Upper lobe of left lung (tissue), 6 donors: Measurements from ENCODE around the gene ROBO1. TPM values are rescaled to one million over a fixed set of nuclear protein-coding genes. Genes with fewer than 3 reads are reported as not detected.

ENCODE experiments used
- ATAC-seq, 2 donors: fragments of 200-7000 bp; cut with Tn5 transposase; one replicate each; pipeline ENCODE4 v1.9.1; 2022; ENCODE audit warnings: mild to moderate bottlenecking in 2 of 2, moderate library complexity in 2 of 2; ENCODE audit not compliant: low FRiP score in 2 of 2
- DNase-seq, 2 donors: peaks; one replicate each; pipeline ENCODE4 v3.0.0-alpha.2; 2019 to 2020
- H3K27ac ChIP-seq, 4 donors: fragments of 200-600 bp; sonication (generic); one replicate each; pipeline ENCODE4 v1.5.1; 2016 to 2019
- H3K27me3 ChIP-seq, 4 donors: fragments of 200-600 bp; sonication (generic); one replicate each; pipeline ENCODE4 v1.5.1; 2017 to 2019
- H3K36me3 ChIP-seq, 4 donors: fragments of 200-600 bp; sonication (generic); one replicate each; pipeline ENCODE4 v1.5.1; 2016 to 2019
- H3K4me1 ChIP-seq, 4 donors: fragments of 200-600 bp; sonication (generic); one replicate each; pipeline ENCODE4 v1.5.1; 2018 to 2019
- H3K4me3 ChIP-seq, 4 donors: fragments of 200-600 bp; sonication (generic); one replicate each; pipeline ENCODE4 v1.5.1; 2017 to 2019; ENCODE audit warnings: mild to moderate bottlenecking in 2 of 4, moderate library complexity in 1 of 4
- H3K9me3 ChIP-seq, 4 donors: fragments of 200-600 bp; sonication (generic); one replicate each; pipeline ENCODE4 v1.5.1; 2018 to 2019
- CTCF ChIP-seq, 6 experiments: fragments of 450-650 bp in 4 of 6; fragments of 200-600 bp in 2 of 6; sonication (generic) in 2 of 6; IDR thresholded peaks; one replicate each; pipeline ENCODE4 v1.5.1; 2016 to 2019; ENCODE audit warnings: antibody characterized with exemption in 6 of 6
- EP300 ChIP-seq, 4 donors: sonication (generic); formaldehyde crosslinking; IDR thresholded peaks; one replicate each; pipeline ENCODE4 v1.5.1; 2017; ENCODE audit warnings: antibody characterized with exemption in 4 of 4, control low read depth in 2 of 4
- POLR2A ChIP-seq, 4 donors: fragments of 450-650 bp; IDR thresholded peaks; one replicate each; pipeline ENCODE4 v1.5.1; 2016 to 2017; ENCODE audit warnings: antibody characterized with exemption in 4 of 4, mild to moderate bottlenecking in 2 of 4
- POLR2AphosphoS5 ChIP-seq, 2 donors: sonication (generic); formaldehyde crosslinking; IDR thresholded peaks; one replicate each; pipeline ENCODE4 v1.5.1; 2017; ENCODE audit warnings: antibody characterized with exemption in 2 of 2
- WGBS, 2 donors: methylation state at CpG; one replicate each; pipeline ENCODE4 v1.1.5; 2017 to 2018; 5-methylcytosine and 5-hydroxymethylcytosine counted together
- total RNA-seq, 6 donors: library from RNA; depleted of rRNA in 4 of 6; stranded (reverse); fragments of >200 nt in 4 of 6; gene quantifications; one replicate each; pipeline versions ENCODE4 v1.1.0 to v1.2.1, GENCODE V29; 2016 to 2021
- donor health status: DM: no; HTN: no; CAD: no; lungs with moderate emphysema.
- donor health status: DM: no; HTN: yes; CAD: no; lungs with severe emphysema.

ROBO1 gene
- total RNA-seq, 6 donors from 2014 or later = 10.5 to 29.0 (median 18.0) TPM

GRCh38 chr3:78659386-78659987, 1108.3 kb downstream of the ROBO1 start:
- TF ChIP-seq POLR2AphosphoS5 (IDR thresholded peaks at IDR 0.05) (no peak), CTCF (IDR thresholded peaks at IDR 0.05) (peak in 4 of 6 experiments; percentile 29 to 44 (median 32))
- ATAC-seq = peak in 1 of 2 donors; percentile 20
- 49 to 52% methylated on average over 6 of the region's 6 CpGs for WGBS, 2 donors

GRCh38 chr3:78647726-78648125, 1120.1 kb downstream of the ROBO1 start:
- DNase-seq (no peak), ATAC-seq (no peak)
- Histone ChIP-seq H3K4me3 (no peak overlapping the region), H3K36me3 (no peaks in the 10 kb centered on the region), H3K27ac (no peak overlapping the region), H3K27me3 (no peaks in the 10 kb centered on the region), H3K9me3 (no peaks in the 10 kb centered on the region), H3K4me1 (peaks cover 0 to 11% (median 2%) of the 10 kb centered on the region in 4 donors)
- TF ChIP-seq POLR2AphosphoS5 (IDR thresholded peaks at IDR 0.05) (no peak), EP300 (IDR thresholded peaks at IDR 0.05) (no peak), CTCF (IDR thresholded peaks at IDR 0.05) (no peak), POLR2A (IDR thresholded peaks at IDR 0.05) (no peak)
- 39 to 57% methylated on average over 2 of the region's 2 CpGs for WGBS, 2 donors

More at GRCh38 chr3:78659386-78659987, 1108.3 kb downstream of the ROBO1 start:
- no peak overlapping the region for H3K4me3 ChIP-seq
- H3K9me3 ChIP-seq = no peaks in the 10 kb centered on the region
- no peaks in the 10 kb centered on the region for H3K4me1 ChIP-seq
- no peak for DNase-seq
- no peak overlapping the region for H3K27ac ChIP-seq
- no peaks in the 10 kb centered on the region for H3K27me3 ChIP-seq
- H3K36me3 ChIP-seq = no peaks in the 10 kb centered on the region

- Histone ChIP-seq H3K27ac (no peak overlapping the region), H3K36me3 (no peaks in the 10 kb centered on the region), H3K4me1 (peaks cover 0 to 11% (median 2%) of the 10 kb centered on the region in 4 donors), H3K9me3 (no peaks in the 10 kb centered on the region), H3K27me3 (no peaks in the 10 kb centered on the region), H3K4me3 (no peak overlapping the region)
- peak in 1 of 2 donors; percentile 88 for ATAC-seq
- 50 to 51% methylated on average over 4 of the region's 4 CpGs for WGBS, 2 donors
- TF ChIP-seq POLR2A (IDR thresholded peaks at IDR 0.05) = no peak
- peak; percentile 50 to 83 (median 75) for TF ChIP-seq CTCF (IDR thresholded peaks at IDR 0.05)
- no peak for TF ChIP-seq EP300 (IDR thresholded peaks at IDR 0.05)
- no peak for DNase-seq
These were observed 1122.0 kb downstream of the ROBO1 start for GRCh38 chr3:78645628-78646310.

GRCh38 chr3:78644847-78645246, 1123.0 kb downstream of the ROBO1 start:
- TF ChIP-seq POLR2A (IDR thresholded peaks at IDR 0.05) = no peak
- TF ChIP-seq POLR2AphosphoS5 (IDR thresholded peaks at IDR 0.05) = no peak
- no peak for TF ChIP-seq EP300 (IDR thresholded peaks at IDR 0.05)
- no peak for TF ChIP-seq CTCF (IDR thresholded peaks at IDR 0.05)
- Histone ChIP-seq H3K27me3 (no peaks in the 10 kb centered on the region), H3K27ac (no peak overlapping the region), H3K36me3 (no peaks in the 10 kb centered on the region), H3K4me3 (no peak overlapping the region), H3K4me1 (peaks cover 0 to 11% (median 2%) of the 10 kb centered on the region in 4 donors), H3K9me3 (no peaks in the 10 kb centered on the region)
- DNase-seq (no peak), ATAC-seq (no peak)
- WGBS, 2 donors = 17 to 38% methylated on average over 1 of the region's 1 CpG
